ENCODE measurements around the gene KCTD11. TPM values are rescaled to one million over a fixed set of nuclear protein-coding genes. Genes with fewer than 3 reads are reported as not detected.
A peak's percentile ranks its signal among the peaks of the same experiment; 100 is the strongest.

KCTD11 gene
- total RNA-seq, 1 donor from 2014 or later: 8.9 TPM

GRCh38 chr17:7394452-7395191 lies 42.7 kb downstream of the KCTD11 start, which contains the start of gene PLSCR3:
Gene PLSCR3, minus strand, starts transcription at chr17:7394525. Its CDS starts 415 bp downstream, at chr17:7394110.
- TF ChIP-seq CTCF (IDR thresholded peaks at IDR 0.05): peak; percentile 44
- Histone ChIP-seq H3K27me3 (no peaks in the 10 kb centered on the region), H3K36me3 (peaks cover 3% of the 10 kb centered on the region), H3K4me1 (peaks cover 7% of the 10 kb centered on the region), H3K4me3 (peak within 1 kb of the TSS; percentile 76), H3K9me3 (no peaks in the 10 kb centered on the region), H3K27ac (peak within 1 kb of the TSS; percentile 92)
- ATAC-seq (peak; percentile 94), DNase-seq (peak; percentile 95)
- intact Hi-C loops (cut with DNase I): no loop called here

- ATAC-seq (no peak), DNase-seq (no peak)
- H3K4me1 ChIP-seq: peaks cover 7% of the 10 kb centered on the region
- no peak overlapping the region for H3K27ac ChIP-seq
- intact Hi-C loops (cut with DNase I): no loop called here
- H3K9me3 ChIP-seq: no peaks in the 10 kb centered on the region
- no peaks in the 10 kb centered on the region for H3K36me3 ChIP-seq
- no peak overlapping the region for H3K4me3 ChIP-seq
- no peaks in the 10 kb centered on the region for H3K27me3 ChIP-seq
- no peak for TF ChIP-seq CTCF (IDR thresholded peaks at IDR 0.05)
Observed at GRCh38 chr17:7396147-7396546, 44.2 kb downstream of the KCTD11 start.

DNA sequence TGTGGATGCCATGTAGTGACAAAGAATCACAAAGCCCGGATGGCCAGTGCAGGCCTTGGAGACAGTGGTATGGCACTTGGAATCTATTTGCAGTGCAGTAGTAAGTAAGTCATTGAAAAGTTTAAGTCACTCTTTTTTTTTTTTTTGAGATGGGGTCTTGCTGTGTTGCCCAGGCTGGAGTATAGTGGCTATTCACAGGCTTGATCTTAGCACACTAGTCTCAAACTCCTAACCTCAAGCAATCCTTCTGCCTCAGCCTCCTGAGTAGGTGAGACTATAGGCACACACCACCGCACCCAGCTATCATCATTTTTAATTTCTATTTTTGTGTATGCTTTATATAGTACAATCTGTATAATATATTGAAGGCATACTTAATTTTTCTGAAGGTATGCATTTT lies 46.6 kb downstream of the KCTD11 start:
- intact Hi-C loops (cut with DNase I): no loop called here
- Histone ChIP-seq H3K27me3 (no peaks in the 10 kb centered on the region), H3K27ac (no peak overlapping the region), H3K4me1 (peaks cover 12% of the 10 kb centered on the region), H3K9me3 (no peaks in the 10 kb centered on the region), H3K4me3 (no peak overlapping the region), H3K36me3 (no peaks in the 10 kb centered on the region)
- ATAC-seq (no peak), DNase-seq (no peak)
- no peak for TF ChIP-seq CTCF (IDR thresholded peaks at IDR 0.05)

- Histone ChIP-seq H3K9me3 (no peaks in the 10 kb centered on the region), H3K4me3 (peak overlapping the region; percentile 64), H3K27me3 (no peaks in the 10 kb centered on the region), H3K36me3 (no peaks in the 10 kb centered on the region), H3K4me1 (peaks cover 10% of the 10 kb centered on the region), H3K27ac (peak overlapping the region; percentile 78)
- no peak for ATAC-seq
- intact Hi-C loops (cut with DNase I): no loop called here
- TF ChIP-seq CTCF (IDR thresholded peaks at IDR 0.05): no peak
- DNase-seq: peak; percentile 73
Observed at GRCh38 chr17:7403043-7403726, 51.2 kb downstream of the KCTD11 start.

- peak overlapping the region; percentile 78 for H3K27ac ChIP-seq
- ATAC-seq (peak; percentile 62), DNase-seq (no peak)
- intact Hi-C loops (cut with DNase I): no loop called here
- TF ChIP-seq CTCF (IDR thresholded peaks at IDR 0.05): no peak
- no peaks in the 10 kb centered on the region for H3K9me3 ChIP-seq
- H3K4me3 ChIP-seq: peak overlapping the region; percentile 64
- no peaks in the 10 kb centered on the region for H3K36me3 ChIP-seq
- H3K4me1 ChIP-seq: peaks cover 10% of the 10 kb centered on the region
- no peaks in the 10 kb centered on the region for H3K27me3 ChIP-seq
Observed at GRCh38 chr17:7403727-7403976, 51.7 kb downstream of the KCTD11 start.
